ENCODE results near the gene CHPF. TPM values are rescaled to one million over a fixed set of nuclear protein-coding genes. Genes with fewer than 3 reads are reported as not detected.

The CHPF gene, protein sequence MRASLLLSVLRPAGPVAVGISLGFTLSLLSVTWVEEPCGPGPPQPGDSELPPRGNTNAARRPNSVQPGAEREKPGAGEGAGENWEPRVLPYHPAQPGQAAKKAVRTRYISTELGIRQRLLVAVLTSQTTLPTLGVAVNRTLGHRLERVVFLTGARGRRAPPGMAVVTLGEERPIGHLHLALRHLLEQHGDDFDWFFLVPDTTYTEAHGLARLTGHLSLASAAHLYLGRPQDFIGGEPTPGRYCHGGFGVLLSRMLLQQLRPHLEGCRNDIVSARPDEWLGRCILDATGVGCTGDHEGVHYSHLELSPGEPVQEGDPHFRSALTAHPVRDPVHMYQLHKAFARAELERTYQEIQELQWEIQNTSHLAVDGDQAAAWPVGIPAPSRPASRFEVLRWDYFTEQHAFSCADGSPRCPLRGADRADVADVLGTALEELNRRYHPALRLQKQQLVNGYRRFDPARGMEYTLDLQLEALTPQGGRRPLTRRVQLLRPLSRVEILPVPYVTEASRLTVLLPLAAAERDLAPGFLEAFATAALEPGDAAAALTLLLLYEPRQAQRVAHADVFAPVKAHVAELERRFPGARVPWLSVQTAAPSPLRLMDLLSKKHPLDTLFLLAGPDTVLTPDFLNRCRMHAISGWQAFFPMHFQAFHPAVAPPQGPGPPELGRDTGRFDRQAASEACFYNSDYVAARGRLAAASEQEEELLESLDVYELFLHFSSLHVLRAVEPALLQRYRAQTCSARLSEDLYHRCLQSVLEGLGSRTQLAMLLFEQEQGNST
- 10 to 100 TPM; 17.6 to 40.6 (median 33.8) TPM for polyA plus RNA-seq (ENCODE audit: insufficient read length in 3 of 3)
- long read RNA-seq, donor 1, transcript CHPF-201 (4 exons, 3,013 nt) = major isoform, 14 of 17 reads
- long read RNA-seq, donor 1, partial matches to known transcripts = 0 of 17 reads
- long read RNA-seq, donor 1, other reads (novel, unspliced or antisense) = 0 of 17 reads
- long read RNA-seq, donor 2, transcript CHPF-201 (4 exons, 3,013 nt) = major isoform, 13 of 15 reads
- long read RNA-seq, donor 2, partial matches to known transcripts = 0 of 15 reads
- long read RNA-seq, donor 2, other reads (novel, unspliced or antisense) = 0 of 15 reads
- long read RNA-seq, donor 3, transcript CHPF-201 (4 exons, 3,013 nt) = major isoform, 26 of 39 reads
- long read RNA-seq, donor 3, partial matches to known transcripts = 9 of 39 reads
- long read RNA-seq, donor 3, other reads (novel, unspliced or antisense) = 0 of 39 reads
- long read RNA-seq, donor 4, transcript CHPF-201 (4 exons, 3,013 nt) = major isoform, 9 of 27 reads
- long read RNA-seq, donor 4, partial matches to known transcripts = 16 of 27 reads
- long read RNA-seq, donor 4, other reads (novel, unspliced or antisense) = 0 of 27 reads
- long read RNA-seq, donor 5 = 0 reads
- long read RNA-seq, donor 6, transcript CHPF-201 (4 exons, 3,013 nt) = major isoform, 19 of 41 reads
- long read RNA-seq, donor 6, partial matches to known transcripts = 19 of 41 reads
- long read RNA-seq, donor 6, other reads (novel, unspliced or antisense) = 0 of 41 reads
- long read RNA-seq, donor 7, transcript CHPF-201 (4 exons, 3,013 nt) = major isoform, 14 of 15 reads
- long read RNA-seq, donor 7, partial matches to known transcripts = 0 of 15 reads
- long read RNA-seq, donor 7, other reads (novel, unspliced or antisense) = 0 of 15 reads
- long read RNA-seq, donor 8, transcript CHPF-202 (2 exons, 1,079 nt) = minor isoform, 5 of 27 reads
- long read RNA-seq, donor 8, transcript CHPF-201 (4 exons, 3,013 nt) = major isoform, 22 of 27 reads
- long read RNA-seq, donor 8, partial matches to known transcripts = 0 of 27 reads
- long read RNA-seq, donor 8, other reads (novel, unspliced or antisense) = 0 of 27 reads
- long read RNA-seq, donor 9, transcript CHPF-201 (4 exons, 3,013 nt) = major isoform, 11 of 12 reads
- long read RNA-seq, donor 9, partial matches to known transcripts = 0 of 12 reads
- long read RNA-seq, donor 9, other reads (novel, unspliced or antisense) = 0 of 12 reads
- long read RNA-seq, donor 10, transcript CHPF-201 (4 exons, 3,013 nt) = major isoform, 8 of 16 reads
- long read RNA-seq, donor 10, partial matches to known transcripts = 6 of 16 reads
- long read RNA-seq, donor 10, other reads (novel, unspliced or antisense) = 0 of 16 reads
- long read RNA-seq, donor 11, transcript CHPF-201 (4 exons, 3,013 nt) = major isoform, 15 of 19 reads
- long read RNA-seq, donor 11, partial matches to known transcripts = 0 of 19 reads
- long read RNA-seq, donor 11, other reads (novel, unspliced or antisense) = 0 of 19 reads
- long read RNA-seq, donor 12, transcript CHPF-201 (4 exons, 3,013 nt) = major isoform, 8 of 8 reads
- long read RNA-seq, donor 12, partial matches to known transcripts = 0 of 8 reads
- long read RNA-seq, donor 12, other reads (novel, unspliced or antisense) = 0 of 8 reads
- long read RNA-seq, donor 13, transcript CHPF-202 (2 exons, 1,079 nt) = minor isoform, 6 of 36 reads
- long read RNA-seq, donor 13, transcript CHPF-201 (4 exons, 3,013 nt) = major isoform, 25 of 36 reads
- long read RNA-seq, donor 13, partial matches to known transcripts = 5 of 36 reads
- long read RNA-seq, donor 13, other reads (novel, unspliced or antisense) = 0 of 36 reads
- long read RNA-seq, donor 14, transcript CHPF-201 (4 exons, 3,013 nt) = major isoform, 17 of 17 reads
- long read RNA-seq, donor 14, partial matches to known transcripts = 0 of 17 reads
- long read RNA-seq, donor 14, other reads (novel, unspliced or antisense) = 0 of 17 reads
- long read RNA-seq, donor 15, transcript CHPF-201 (4 exons, 3,013 nt) = major isoform, 8 of 8 reads
- long read RNA-seq, donor 15, partial matches to known transcripts = 0 of 8 reads
- long read RNA-seq, donor 15, other reads (novel, unspliced or antisense) = 0 of 8 reads
- long read RNA-seq, donor 16, transcript CHPF-201 (4 exons, 3,013 nt) = major isoform, 38 of 43 reads
- long read RNA-seq, donor 16, partial matches to known transcripts = 0 of 43 reads
- long read RNA-seq, donor 16, other reads (novel, unspliced or antisense) = 0 of 43 reads

DNA sequence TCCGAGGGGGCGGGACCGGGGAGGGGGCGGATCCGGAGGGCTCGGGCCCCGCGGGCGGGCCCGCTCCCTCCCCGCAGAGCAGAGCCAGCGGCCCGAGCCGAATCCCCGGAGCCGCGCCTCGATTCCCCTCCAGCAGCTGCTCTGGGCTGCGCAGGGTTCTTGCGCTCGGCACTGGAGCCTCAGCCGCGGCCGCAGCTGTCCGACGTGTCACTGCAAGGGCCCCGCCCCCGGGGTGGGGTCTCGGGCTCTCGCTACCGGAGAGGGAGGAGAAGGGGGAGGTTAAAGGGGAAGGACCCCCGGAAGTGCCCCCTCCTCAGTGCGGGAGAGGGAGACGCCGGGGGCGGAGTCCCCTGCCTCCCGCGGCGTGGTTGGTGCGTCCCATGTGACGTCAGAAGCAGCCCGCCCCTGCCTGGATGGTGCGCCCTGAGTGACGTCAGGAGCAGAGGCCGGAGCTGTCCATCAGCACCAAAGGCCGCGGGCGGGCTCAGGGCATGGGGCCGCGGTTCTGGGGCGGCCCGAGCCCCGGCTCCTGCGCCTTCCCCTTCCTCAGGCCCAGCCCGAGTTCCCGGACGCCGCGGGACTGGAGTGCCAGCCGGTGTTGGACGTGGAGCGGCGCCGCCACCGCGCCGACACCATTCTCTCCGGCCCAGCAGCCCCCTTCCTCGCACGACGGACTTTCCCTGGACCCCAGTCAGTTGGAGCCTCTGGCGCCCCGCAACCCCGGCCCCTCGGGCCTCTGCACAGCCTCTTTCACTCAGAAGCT is at the start of gene CHPF, which contains the start of gene TMEM198:
CHPF (minus strand) TSS at position 214 of the 763 bp plus-strand sequence. CDS start 271 bp downstream, outside the sequence.
TMEM198 (plus strand) TSS at position 433 of the 763 bp plus-strand sequence. CDS start 700 bp downstream, outside the sequence.
- DNase-seq (ENCODE audit: extremely low read depth in 1 of 11, low read depth in 9 of 11, low spot score in 4 of 11) = peak; percentile 93 to 98 (median 97)

GRCh38 chr2:219593154-219593553 is 49.5 kb upstream of the CHPF start:
- no peak for DNase-seq (ENCODE audit: extremely low read depth in 1 of 11, low read depth in 9 of 11, low spot score in 4 of 11)

- peak in 1 of 11 donors; percentile 39 for DNase-seq (ENCODE audit: extremely low read depth in 1 of 11, low read depth in 9 of 11, low spot score in 4 of 11)
Observed at GRCh38 chr2:219592736-219593135, 49.1 kb upstream of the CHPF start.

- DNase-seq (ENCODE audit: extremely low read depth in 1 of 11, low read depth in 9 of 11, low spot score in 4 of 11) = no peak
Observed at GRCh38 chr2:219591091-219591490, 47.5 kb upstream of the CHPF start.

GRCh38 chr2:219581346-219581745 is 37.7 kb upstream of the CHPF start:
- DNase-seq (ENCODE audit: extremely low read depth in 1 of 11, low read depth in 9 of 11, low spot score in 4 of 11) = no peak

- no peak for DNase-seq (ENCODE audit: extremely low read depth in 1 of 11, low read depth in 9 of 11, low spot score in 4 of 11)
Observed at GRCh38 chr2:219578811-219579613, 35.4 kb upstream of the CHPF start.

DNA sequence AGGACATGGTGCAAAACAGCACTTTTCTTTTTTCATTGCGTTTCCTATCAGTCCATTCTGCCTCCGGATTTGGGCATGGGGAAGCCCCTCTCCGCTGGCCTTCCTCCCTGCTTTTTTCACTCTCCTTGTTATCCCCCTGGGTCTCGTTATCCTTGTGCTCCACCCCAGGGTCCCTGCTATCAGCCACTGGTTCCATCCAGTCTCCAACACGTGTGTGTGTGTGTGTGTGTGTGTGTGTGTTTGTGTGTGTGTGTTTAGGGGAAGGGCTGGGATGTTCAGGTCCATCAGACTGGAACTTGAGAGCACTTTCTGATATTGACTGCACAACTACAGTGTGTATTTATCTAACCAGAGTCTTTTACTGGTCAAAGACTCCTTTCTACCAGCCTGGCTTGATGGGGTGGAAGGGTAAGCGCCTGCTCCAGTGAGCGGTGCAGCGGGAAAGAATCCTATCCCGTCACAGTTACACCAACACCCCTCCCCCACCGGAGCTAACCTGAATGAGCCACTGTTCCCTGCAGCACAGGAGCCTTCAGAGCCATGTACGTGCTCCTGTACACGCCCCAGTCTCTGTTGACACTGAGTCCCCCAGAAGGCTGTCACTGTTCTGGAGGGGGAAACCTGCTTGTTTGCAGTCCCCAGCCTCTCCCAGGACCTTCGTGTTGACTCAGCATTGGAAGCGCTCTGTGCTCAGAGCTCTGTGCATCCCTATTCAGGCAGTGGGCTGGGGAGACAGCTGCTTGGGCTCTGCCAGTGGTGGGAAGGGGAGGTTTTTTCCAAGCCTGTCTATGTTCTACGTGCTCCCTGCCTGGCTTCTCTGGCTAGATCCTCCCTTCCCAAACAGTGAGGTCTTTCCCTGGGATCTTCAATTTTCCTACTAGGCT is 33.1 kb upstream of the CHPF start:
- DNase-seq (ENCODE audit: extremely low read depth in 1 of 11, low read depth in 9 of 11, low spot score in 4 of 11) = peak in 4 of 11 donors; percentile 50 to 75 (median 62)

GRCh38 chr2:219575566-219576504 is 32.2 kb upstream of the CHPF start:
- no peak for DNase-seq (ENCODE audit: extremely low read depth in 1 of 11, low read depth in 9 of 11, low spot score in 4 of 11)

GRCh38 chr2:219574484-219575311 is 31.1 kb upstream of the CHPF start:
- no peak for DNase-seq (ENCODE audit: extremely low read depth in 1 of 11, low read depth in 9 of 11, low spot score in 4 of 11)

DNA sequence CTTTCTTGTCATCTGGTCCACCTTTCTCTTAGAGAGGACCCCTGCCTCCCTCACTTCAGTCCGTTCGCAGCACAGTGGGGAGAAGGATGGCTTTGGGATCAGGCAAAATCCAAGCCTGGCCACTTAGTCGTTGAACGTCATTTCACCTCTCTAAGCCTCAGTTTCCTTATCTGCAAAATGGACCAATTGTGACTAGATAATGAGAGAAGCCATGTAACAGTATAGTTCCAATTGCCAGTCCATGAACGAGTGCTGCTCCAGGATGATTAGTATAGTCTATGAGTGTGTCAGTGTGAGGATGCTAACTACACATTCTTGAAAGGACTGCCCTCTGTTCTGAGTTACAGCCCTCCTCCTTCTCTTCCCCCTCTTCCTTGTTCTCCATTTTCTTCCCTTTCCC is 29.6 kb upstream of the CHPF start:
- no peak for DNase-seq (ENCODE audit: extremely low read depth in 1 of 11, low read depth in 9 of 11, low spot score in 4 of 11)
